Testis (tissue), 2 donors: ENCODE results near the gene URB2.

Experiments used
- POLR2A ChIP-seq: fragments of 450-650 bp; IDR thresholded peaks from one replicate; pipeline ENCODE4 v1.6.1; 2017; ENCODE audit warnings: antibody characterized with exemption, mild to moderate bottlenecking, moderate library complexity
- TF ChIP-seq, protein P1 (sequence below), 3 experiments: fragments of 450-650 bp in 2 of 3; fragments of 200-600 bp in 1 of 3; sonication (generic) in 1 of 3; IDR thresholded peaks; one replicate each; pipeline ENCODE4 v1.5.1; 2016 to 2019; ENCODE audit warnings: antibody characterized with exemption in 3 of 3, mild to moderate bottlenecking in 2 of 3, moderate library complexity in 1 of 3

DNA sequence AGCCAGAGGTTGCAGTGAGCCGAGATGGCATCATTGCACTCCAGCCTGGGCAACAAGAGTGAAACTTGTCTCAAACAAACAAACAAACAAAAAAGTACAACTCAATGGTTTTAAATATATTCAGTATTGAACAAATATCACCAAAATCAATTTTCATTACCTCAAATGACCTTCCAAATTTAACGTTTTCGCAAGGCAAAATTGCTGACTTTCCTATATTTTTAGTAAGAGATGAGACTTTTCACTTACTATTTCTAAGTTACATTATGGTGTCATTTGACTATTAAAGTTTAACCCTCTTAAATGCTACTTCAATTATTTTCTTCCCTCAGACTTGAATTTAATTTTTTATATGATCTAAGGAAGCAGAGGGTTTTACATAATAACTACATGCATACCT is 44.6 kb upstream of the URB2 start:
- TF ChIP-seq, protein P1, sequence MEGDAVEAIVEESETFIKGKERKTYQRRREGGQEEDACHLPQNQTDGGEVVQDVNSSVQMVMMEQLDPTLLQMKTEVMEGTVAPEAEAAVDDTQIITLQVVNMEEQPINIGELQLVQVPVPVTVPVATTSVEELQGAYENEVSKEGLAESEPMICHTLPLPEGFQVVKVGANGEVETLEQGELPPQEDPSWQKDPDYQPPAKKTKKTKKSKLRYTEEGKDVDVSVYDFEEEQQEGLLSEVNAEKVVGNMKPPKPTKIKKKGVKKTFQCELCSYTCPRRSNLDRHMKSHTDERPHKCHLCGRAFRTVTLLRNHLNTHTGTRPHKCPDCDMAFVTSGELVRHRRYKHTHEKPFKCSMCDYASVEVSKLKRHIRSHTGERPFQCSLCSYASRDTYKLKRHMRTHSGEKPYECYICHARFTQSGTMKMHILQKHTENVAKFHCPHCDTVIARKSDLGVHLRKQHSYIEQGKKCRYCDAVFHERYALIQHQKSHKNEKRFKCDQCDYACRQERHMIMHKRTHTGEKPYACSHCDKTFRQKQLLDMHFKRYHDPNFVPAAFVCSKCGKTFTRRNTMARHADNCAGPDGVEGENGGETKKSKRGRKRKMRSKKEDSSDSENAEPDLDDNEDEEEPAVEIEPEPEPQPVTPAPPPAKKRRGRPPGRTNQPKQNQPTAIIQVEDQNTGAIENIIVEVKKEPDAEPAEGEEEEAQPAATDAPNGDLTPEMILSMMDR (IDR thresholded peaks at IDR 0.05), result no peak
- no peak for TF ChIP-seq POLR2A
